HG03521 (cell line): ENCODE results near the gene CYB5R4.

Experiments used
- ATAC-seq: cut with Tn5 transposase; IDR thresholded peaks from one replicate; pipeline ENCODE4 v1.9.1; 2021; ENCODE audit warnings: mild to moderate bottlenecking, moderate library complexity; ENCODE audit not compliant: unreplicated experiment

Gene CYB5R4

DNA sequence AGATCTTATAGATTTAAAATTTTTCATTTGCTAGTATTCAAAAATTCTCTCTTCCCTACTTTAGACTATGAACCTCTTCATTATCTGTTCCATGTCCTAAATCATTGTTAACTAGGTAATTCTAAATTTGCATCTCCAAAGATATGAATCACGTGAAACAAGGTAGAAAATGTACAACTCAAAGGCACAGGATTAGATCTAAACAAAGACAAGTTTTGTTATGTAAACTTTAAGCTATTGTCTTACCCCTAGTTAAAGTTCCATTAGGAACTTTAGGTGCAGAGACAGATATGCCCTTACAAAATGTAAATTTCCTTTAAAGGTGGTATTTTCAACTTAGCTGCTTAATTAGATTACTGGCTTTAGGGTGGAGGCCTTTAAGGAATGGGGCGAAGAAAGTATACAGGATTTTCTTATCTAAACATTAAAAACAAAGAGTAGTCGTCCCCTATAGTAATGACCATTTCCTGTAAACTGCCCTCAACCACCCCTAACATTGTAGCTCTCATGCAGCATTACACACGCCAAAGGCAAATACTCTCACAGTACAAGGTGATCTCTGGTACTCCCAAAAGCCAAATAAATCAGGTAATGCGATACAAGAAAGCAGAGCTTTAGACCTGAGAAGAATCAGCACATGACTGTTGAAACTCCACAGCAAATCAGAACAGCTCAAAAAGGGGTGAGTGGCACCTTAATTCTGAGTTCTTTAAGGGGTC lies 116.7 kb downstream of the CYB5R4 start:
- no peak for ATAC-seq

- ATAC-seq = no peak
Measured at GRCh38 chr6:83976871-83977270, 117.4 kb downstream of the CYB5R4 start.

DNA sequence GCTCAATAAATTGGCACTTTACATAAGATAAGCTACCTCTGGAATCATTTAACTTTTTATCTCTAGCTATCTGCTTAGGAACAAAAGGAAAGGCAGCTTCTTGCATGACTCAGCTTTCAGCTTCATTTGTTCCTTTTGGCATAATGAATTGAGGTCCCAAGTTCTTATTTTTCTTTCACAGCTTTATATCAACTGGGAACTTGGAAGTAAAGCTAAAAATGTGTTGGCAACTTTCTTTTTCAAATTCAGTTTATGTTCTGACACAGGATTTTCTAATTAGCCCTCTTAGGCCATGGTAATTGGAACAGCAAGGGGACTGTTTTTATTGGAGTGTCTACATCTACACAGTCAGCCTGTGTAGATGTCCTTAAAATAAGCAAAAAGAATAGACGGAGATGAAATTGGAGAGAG lies 118.8 kb downstream of the CYB5R4 start:
- no peak for ATAC-seq

DNA sequence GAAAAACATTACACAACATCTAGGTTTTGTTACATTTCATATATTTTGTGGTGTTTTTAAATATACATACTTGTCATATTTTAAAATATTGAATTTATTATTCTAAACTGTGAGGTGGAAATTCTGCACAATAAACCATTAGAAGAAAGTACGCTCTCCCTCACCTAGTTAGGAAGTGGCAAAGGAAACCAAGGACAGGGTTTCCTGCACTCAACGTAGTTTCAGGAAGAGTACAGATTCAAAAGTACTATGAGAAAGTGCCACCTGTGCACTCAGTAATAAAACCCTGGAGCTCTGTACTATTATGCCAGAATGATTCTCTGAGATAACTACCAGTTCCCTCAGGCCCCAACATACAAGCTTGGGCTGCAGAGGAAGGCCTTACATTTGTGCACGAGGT lies 119.5 kb downstream of the CYB5R4 start:
- no peak for ATAC-seq

GRCh38 chr6:83984411-83984810 lies 124.9 kb downstream of the CYB5R4 start:
- ATAC-seq = no peak

DNA sequence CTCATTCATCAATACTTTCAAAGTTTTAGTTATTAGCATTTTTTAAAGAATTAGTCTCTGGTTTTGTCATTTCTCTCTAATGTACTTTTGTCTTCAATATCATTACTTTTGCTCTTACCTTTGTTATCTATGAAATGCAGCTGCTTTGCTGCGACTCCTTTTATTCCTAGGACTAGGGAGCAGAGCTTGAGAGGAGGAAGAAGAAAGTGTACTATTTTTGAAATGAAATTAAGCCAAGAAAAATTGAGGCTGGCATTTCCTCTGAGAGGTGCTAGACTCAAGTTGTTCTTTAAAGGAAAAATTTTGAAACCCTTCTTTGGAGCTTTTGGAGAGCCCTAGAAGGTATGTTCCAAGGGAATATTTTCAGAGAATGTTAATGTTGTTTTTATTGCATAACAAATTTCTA lies 125.8 kb downstream of the CYB5R4 start:
- no peak for ATAC-seq

DNA sequence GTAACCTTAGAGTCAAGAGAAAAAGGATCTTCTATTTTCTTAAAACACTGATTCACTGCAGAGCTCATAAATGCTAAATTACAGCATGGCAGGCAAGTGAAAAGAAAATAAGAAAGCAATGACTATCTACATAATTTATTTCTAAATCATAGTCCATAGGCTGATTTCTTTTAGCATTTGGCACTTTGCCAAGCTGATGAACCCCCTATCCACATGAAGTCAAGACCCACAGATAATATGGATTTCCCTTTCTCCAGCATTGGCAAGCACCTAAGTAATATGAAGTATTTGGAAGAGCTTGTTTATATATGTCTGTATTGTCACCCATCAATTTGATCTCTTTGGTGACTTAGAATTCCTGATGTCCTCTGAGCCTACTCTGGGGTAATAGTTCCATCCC lies 126.2 kb downstream of the CYB5R4 start:
- no peak for ATAC-seq

DNA sequence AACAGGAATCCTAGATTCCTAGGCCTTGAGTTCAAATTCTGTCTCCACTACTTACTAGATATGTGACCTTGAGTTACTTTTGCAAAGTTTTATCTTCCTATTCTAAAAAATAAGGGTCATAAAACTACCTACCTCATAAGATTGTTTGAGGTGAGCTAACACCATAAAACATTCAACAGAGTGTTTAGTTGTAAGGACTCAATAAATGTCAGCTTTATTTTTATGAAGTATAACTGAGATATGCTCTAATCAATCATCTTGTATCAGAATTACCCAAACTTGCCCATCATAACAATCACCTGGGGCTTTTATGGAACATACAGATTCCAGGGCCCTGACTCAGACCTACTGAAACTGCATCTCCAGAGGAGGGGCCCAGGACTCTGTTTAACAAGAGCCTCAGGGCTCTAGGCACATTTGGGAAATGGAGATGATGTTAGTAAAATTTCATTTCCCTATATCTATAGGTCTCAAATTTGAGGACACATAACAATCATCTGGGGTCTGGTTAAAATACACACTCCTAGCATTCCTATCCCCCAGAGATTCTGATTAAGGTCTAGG lies 138.6 kb downstream of the CYB5R4 start:
- ATAC-seq = no peak

GRCh38 chr6:84001119-84001518 lies 141.6 kb downstream of the CYB5R4 start:
- ATAC-seq = no peak

- ATAC-seq = no peak
Measured at GRCh38 chr6:84002226-84002625, 142.7 kb downstream of the CYB5R4 start.

DNA sequence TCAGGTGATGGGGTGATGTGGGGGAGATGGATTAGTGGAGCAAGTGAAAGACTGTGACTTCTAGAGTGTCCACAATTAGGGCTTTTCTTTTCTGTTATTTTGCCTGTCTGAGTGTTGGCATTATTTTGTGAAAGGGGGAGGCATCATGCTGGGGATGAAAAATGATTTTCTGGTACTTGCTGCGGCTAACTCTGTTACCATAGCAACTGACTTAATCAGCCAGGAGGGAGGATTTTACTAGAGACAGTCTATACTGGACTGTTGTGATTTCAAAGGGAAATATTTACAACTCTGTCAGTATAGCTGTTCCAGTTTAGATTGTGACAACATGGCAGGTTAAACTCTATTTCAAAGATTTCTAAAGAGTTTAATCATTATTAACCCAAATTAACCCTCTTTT lies 143.6 kb downstream of the CYB5R4 start:
- no peak for ATAC-seq

DNA sequence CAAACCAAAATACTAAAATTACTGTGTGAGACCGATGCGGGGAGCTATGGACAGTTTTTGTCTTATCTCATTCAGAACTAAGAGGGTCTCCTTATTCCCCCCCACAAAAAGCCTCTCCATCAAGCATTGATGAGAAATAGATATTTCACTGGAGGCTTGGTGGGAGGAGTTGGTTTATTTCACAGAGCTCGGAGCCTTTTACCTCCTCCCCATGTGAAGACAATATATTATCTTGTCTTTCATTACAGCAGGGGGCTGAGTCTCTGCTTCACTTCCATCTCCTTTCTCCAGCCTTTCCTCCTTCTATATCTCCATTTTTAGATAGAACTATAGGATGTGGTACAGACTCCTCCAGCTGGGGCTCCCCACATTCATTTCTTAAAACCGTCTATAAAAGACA lies 144.2 kb downstream of the CYB5R4 start:
- ATAC-seq = no peak

DNA sequence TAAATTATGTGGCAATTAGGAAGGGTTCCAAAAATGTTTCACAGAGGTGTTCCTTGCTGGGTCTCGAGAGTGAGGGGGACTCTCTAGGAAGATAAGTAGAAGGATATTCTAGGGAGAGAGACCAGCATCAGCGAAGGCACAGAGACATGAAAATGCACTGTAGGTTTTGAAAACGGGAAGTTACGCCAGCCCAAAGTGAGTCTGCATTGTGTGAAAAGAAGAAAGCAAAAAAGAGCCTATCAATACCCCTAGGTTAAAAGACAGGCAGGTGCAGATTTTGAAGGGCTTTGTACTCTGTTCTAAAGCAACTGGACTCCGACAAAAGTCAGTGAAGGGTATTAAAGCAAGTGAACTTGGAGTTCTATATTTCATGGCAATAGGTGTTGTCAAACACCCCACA lies 148.4 kb downstream of the CYB5R4 start:
- no peak for ATAC-seq

DNA sequence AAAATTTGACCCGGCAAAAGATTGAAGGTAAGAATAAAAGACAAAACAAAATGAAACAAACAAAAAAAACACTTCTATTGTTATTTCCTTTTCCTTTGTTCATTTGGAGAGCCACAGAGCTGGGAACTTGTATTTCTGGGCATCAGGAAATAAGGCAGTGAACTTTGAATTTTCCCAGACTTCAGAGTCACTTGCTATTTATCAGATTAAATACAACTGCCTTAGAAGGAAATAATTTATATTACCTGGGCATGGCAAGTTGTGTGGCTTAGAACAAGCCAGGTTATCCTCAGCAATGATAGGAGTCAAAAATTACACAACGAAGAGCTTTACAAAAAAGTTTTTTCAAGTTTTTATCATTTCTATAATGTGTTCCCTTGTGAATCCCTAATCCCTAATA lies 153.9 kb downstream of the CYB5R4 start:
- ATAC-seq = no peak

GRCh38 chr6:84013931-84014330 lies 154.4 kb downstream of the CYB5R4 start:
- ATAC-seq = no peak

- ATAC-seq = no peak
Measured at GRCh38 chr6:84016029-84016428, 156.5 kb downstream of the CYB5R4 start.
